ENCODE measurements around the gene GASK1A.
"Not testable (repeated sequence)": the region's sequence is repeated elsewhere in the genome, so short reads cannot be mapped to it uniquely, and the experiment has no call there.

Gene GASK1A

DNA sequence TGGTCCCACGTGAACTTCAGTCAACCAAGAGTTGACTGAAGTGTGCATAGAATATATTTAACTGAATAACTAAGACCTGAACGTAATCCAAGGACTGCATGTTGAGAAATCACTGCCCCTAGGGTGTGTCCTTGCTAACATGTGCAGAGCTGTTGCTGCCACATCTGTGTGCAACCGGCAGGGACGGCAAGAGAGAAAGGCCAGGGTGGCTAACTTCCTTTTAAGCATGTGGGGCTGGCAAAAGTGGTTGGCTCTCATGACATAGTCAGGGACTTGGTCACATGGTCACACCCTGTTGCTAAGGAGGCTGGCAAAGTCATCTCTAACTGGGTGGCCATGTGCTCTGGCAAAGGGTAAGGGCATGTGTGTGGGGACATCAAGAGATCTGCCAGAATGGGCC is 52.4 kb downstream of the GASK1A start:
- no peak for DNase-seq (ENCODE audit: low read depth in 2 of 2, low spot score in 1 of 2)

DNA sequence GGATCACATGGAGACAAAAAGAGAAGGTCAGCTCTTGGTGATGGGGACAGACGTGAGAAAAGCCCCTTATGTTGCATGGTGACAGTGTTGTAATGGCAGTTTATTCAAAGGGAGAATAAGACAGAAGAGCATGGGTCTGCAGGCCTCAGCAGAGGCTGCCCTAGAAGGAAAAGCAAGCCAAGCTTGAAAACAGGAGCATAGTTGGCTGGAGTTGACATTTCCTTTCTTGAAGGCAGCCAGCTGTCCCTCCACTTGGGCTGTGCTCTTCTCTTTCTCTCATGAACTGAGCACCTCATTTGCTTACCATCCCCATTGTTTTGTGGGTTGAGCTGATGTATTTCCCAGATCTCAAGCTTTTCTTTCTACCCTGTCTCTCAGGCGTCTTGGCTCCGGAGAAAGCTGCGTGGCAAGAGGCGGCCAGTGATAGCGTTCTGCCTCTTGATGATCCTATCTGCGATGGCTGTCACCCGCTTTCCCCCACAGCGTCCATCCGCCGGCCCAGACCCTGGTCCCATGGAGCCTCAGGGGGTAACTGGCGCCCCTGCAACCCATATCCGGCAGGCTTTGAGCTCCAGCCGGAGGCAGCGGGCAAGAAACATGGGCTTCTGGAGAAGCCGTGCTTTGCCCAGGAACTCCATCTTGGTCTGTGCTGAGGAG is 52.9 kb downstream of the GASK1A start:
- DNase-seq (ENCODE audit: low read depth in 2 of 2, low spot score in 1 of 2): no peak

DNA sequence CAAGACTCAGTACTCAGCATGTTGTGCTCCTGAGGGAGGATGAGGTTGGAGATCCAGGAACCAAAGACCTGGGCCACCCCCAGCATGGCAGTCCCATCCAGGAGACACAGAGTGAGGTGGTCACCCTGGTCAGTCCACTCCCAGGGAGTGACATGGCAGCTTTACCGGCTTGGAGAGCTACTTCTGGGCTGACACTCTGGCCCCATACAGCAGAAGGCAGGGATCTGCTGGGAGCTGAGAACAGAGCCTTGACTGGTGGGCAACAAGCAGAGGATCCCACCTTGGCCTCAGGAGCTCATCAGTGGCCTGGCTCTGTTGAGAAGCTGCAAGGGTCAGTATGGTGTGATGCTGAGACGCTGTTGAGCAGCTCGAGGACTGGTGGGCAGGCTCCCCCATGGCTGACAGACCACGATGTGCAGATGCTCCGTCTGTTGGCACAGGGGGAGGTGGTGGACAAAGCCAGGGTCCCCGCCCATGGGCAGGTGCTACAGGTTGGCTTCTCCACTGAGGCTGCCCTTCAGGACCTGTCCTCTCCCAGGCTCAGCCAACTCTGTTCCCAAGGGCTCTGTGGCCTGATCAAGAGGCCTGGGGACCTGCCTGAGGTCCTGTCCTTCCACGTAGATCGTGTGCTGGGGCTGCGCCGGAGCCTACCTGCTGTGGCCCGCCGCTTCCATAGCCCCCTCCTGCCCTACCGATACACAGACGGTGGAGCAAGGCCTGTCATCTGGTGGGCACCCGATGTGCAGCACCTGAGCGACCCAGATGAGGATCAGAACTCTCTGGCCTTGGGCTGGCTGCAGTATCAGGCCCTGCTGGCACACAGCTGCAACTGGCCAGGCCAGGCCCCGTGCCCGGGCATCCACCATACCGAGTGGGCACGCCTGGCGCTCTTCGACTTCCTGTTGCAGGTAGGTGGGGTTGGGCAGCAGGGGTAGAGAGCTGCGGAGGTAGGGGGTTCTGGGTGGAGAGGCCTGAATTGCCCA is 53.8 kb downstream of the GASK1A start:
- no peak for DNase-seq (ENCODE audit: low read depth in 2 of 2, low spot score in 1 of 2)

DNA sequence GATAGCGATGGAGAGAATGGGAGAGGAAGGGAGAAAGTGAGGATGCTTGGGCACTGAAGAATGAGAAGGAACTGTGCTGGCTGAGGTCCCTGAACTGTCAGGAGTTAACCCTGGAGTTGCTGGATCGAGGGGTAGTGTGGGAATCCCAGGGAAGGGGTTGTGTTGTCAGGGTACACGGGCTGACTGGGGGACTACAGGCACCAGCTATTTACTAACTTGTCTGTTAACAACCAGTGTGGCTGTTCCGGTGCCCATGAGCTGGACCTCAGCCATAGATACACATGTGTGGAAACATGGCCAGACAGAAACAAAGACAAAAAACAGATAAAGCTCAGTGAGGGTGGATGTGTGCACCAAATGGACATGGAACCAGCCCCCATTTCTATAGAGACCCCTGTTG is 55.1 kb downstream of the GASK1A start:
- no peak for DNase-seq (ENCODE audit: low read depth in 2 of 2, low spot score in 1 of 2)

DNA sequence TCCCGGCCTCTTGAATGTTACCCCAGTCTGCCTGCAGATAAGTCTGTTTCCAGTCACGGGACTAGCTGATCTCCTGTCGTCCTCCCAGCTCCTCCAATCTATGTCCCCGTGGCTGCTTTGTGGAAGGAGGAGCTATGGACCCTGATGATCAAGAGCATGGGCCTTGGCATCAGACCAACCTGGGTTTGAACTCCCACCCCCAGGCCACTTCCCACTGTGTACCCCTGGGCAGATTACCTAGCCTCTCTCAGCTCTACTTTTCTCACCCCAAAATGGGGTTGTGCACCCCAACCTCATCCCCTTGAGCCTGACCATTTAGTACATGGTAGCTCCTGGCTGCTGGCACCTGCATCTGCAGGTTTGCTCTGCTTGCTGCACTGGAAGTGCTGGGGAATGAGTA is 55.8 kb downstream of the GASK1A start:
- DNase-seq (ENCODE audit: low read depth in 2 of 2, low spot score in 1 of 2): no peak

DNA sequence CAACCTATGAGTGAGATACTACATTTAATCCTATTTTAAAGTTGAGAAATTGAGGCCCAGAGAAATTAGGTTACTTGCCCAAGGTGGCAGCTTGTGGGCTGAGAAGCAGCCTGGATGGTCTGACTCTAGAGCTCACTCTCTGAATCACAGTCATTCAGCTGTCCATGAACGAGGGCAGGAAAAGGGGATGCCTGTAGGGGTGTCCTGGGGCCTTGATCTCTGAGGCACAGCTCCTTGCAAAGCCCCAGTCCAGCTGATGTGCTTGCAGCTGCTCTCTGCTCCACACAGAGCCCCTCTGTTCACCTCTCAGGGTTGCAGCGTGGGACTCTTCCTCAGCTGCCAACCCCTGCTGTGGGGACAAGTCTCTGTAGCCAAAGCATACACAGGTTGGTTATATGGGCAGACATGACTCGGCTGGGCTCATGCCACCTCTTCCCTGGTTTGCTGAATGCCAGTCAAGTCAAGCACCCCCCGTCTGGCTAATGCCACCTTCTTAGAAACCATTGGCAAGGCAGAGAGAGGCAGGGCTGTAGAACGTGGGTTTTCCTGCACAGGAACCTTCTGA is 56.8 kb downstream of the GASK1A start:
- DNase-seq (ENCODE audit: low read depth in 2 of 2, low spot score in 1 of 2): no peak

DNA sequence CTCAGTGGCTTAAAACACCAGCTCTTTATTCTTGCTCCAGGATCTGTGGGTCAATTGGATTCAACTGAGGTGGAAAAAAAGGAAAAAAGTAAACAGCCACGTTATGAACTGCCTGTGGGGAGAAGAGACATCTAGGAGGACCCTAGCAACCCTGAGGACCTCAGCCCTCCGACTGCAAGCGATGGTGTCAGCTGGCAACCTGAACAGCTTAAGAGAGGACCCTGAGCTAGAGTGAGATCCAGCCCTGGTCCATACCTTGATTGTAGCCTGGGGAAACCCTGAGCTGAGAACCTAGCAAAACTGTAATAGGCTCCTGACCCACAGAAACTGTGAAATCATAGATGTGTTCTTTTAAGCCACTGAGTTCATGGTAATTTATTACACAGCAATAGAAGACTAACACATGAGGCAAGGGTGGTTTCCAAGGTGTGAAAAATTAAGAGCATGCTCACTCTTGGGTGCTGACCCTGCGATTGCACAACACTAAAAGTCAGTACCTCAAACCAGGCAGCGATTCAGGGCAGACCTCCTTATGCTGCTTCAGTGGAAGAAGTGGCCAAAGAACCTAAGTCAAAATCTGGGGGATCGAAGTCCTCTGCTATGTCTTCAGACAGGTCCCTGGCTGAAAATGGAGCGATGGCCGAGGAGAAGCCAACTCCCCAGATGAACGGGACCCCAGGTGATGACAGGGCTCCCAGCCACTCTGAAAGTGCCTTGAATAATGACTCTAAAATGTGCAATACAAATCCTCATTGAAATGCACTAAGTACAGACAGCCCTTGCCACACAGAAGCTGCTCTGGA is 57.7 kb downstream of the GASK1A start:
- no peak for DNase-seq (ENCODE audit: low read depth in 2 of 2, low spot score in 1 of 2)

DNA sequence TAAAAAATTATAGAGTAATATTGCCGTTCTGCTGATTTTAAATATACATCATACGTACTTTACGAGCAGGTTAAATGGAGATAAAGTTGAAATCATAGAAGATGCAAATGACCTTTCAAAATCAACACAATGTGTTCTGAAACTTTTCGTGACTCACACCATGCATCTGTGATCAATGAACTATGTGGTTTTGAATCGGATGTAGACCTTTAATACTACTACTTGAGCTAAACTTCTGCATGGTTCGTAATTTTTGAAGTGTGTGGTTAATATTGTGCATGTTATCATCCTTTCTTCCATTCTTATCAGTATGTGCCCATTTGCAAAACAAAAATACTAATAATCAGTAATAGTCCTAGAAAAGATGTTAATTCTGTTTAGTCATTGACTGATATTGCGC is 58.9 kb downstream of the GASK1A start:
- DNase-seq (ENCODE audit: low read depth in 2 of 2, low spot score in 1 of 2): no peak

DNA sequence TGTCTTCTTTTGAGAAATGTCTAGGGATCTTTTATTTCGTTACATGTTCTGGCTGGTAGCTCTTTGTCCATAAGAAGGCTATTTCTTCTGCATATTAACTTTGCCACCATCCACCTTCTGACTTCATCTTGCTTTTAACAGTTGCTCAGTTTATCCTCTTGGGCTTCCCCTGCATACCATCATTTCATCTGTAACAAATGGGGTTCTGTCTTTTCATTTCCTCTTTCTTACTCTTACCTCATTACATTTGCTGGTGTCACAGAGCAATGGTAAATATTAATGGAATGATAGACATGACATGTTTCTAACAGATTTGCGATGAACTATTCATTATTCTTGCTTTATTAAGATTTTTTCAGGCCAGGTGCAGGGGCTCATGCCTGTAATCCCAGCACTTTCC is 62.4 kb downstream of the GASK1A start:
- no peak for DNase-seq (ENCODE audit: low read depth in 2 of 2, low spot score in 1 of 2)

DNA sequence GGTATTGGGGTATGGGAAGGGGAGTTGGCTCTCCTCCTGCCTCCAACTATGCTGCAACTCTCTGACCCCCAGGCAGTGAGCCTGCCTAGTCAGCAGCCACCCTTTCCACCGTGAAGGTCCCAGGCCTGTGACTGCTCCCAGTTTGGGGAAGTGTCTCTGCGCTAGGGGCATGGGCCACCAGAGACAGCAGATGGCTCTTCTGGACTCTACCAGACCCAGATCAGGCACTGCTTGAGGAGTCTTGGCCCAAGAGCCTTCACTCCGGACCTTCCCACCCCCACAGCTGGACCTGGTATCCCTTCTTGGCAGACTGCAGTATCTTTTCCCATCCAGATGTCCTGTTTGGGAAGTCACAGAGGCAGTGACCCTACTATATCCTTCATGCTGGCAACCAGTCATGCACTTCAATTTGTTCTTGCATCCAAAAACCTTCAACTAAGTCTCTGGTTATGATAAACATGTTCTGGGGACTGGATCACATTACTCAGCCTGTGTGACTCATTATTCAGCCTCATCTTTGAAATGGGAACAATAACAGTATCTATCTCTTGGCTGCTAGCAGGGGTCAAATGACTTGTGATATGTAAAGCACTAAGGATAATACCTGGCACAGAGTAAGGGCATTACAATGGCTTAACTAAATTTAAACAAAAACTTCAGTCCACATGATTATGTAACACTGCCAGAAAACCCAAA is 64.1 kb downstream of the GASK1A start:
- DNase-seq (ENCODE audit: low read depth in 2 of 2, low spot score in 1 of 2): no peak

DNA sequence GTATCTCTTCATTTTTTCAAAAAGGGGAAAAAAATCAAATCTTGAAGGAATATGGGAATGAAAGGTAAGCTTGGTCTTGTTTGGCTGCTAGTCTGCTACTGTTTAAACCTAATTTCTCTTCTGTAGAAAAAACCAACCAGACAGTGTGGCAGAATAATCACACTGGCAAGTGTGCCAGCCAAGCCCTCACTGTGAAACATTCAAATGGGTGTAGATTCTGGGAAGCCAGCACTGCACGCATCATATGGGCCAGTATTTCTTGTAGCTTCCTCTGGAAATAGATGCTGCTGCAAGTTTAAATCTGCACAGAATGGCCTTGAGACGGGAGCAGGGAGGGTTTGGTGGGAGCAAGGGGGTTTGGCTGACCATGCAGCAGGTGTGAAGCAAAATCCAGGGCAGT is 64.7 kb downstream of the GASK1A start:
- DNase-seq (ENCODE audit: low read depth in 2 of 2, low spot score in 1 of 2): no peak

DNA sequence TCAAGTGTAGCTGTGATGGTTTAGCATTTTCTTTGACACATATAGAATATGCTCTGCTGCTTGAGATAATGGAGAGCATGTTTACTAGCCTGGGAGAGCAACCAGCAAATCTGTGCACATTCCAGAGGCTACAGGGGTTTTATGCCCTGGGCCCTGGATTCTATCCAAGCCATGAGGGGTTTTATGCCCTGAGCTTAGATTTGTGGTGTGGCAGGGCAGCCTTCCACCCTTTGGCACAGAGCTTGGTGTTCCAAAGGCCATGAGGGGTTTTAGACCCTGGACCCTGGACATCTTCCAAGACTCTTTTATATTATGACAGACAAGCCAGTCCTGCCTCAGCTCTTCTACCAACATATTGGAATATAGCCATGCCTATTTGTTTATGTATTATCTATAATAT is 66.0 kb downstream of the GASK1A start:
- not testable (repeated sequence) for DNase-seq (ENCODE audit: low read depth in 2 of 2, low spot score in 1 of 2)

DNA sequence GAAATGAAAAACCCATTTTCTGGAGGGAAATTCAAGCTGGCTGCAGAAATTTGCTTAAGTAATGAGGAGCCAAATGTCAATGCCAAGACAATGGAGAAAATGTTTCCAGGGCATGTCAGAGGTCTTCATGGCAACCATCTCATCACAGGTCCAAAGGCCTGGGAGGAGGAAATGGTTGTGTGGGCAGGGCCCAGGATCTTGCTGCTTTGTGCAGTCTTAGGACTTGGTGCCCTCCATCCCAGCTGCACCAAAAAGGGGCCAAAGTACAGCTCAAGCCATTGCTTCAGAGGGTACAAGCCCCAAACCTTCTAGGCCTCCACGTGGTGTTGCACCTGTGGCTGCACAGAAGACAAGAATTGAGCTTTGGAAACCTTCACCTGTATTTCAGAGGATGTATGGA is 67.5 kb downstream of the GASK1A start:
- DNase-seq (ENCODE audit: low read depth in 2 of 2, low spot score in 1 of 2): no peak

DNA sequence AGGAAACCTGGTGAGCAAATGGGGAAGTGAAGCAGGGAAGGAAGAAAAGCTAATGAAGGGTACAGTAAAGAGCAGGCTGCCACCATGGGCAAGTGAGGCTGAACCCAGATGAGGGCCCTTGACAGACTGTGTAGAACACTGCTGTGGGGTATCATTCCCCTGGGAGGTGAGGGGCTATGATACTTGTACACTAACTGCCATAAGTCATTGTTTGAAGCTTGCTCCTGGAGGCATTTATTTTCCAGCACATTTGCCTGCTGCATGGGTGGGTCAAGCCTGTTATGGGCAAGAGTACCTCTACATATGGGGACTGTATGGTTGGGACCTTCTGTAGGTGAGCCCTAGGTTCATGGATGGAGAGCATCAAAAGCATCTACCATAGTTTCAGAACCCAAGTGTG is 69.4 kb downstream of the GASK1A start:
- no peak for DNase-seq (ENCODE audit: low read depth in 2 of 2, low spot score in 1 of 2)

DNA sequence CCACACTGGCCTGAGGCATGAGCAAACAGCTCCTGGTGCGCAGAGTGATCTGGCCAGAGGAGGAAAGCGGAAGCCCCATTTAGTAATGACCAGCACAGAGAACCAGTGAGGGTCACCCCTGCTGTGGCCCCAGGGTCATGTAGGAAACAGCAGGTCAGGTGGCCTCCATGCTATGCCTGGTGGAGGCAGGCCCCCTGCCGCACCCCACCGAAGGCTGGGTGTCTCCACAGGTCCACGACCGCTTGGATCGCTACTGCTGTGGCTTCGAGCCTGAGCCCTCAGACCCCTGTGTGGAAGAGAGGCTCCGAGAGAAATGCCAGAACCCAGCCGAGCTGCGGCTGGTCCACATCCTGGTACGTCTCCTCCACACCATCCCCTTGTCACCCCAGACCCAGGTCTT is 74.2 kb downstream of the GASK1A start:
- no peak for DNase-seq (ENCODE audit: low read depth in 2 of 2, low spot score in 1 of 2)

DNA sequence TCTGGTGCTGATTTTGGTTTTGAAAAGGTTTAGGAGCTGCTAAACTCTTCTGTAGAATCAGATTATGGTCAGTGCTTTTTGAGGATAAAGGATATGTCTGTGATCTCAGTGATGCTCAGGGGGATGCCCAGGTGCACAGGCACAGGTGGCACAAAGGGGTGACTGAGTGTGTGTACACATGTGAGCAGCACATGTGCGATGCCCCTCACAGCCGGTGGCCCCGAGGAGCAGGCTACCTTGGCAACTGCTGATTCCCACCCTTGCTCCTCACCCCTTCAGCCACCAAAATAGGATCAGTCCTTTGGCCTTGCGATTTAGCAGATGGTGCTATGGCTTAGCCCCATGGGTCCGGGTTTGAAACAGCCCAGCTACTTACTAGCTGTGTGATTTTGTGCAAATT is 75.6 kb downstream of the GASK1A start:
- DNase-seq (ENCODE audit: low read depth in 2 of 2, low spot score in 1 of 2): no peak

DNA sequence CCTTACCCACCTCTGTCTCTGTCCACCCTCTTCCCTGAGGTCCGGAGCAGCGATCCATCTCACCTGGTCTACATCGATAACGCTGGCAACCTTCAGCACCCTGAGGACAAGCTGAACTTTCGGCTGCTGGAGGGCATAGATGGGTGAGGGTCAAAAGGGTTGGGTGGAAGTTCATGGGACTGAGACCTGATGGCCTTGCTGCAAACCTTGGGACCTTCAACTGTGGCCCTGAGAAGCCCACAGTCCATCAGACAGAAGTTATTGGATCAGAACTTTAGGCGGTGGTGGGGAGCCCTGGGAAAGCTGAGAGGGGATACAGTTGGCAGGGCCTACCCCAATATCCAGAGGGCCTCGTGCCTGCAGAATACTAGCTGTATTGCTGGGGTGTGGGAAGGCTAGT is 76.3 kb downstream of the GASK1A start:
- no peak for DNase-seq (ENCODE audit: low read depth in 2 of 2, low spot score in 1 of 2)

DNA sequence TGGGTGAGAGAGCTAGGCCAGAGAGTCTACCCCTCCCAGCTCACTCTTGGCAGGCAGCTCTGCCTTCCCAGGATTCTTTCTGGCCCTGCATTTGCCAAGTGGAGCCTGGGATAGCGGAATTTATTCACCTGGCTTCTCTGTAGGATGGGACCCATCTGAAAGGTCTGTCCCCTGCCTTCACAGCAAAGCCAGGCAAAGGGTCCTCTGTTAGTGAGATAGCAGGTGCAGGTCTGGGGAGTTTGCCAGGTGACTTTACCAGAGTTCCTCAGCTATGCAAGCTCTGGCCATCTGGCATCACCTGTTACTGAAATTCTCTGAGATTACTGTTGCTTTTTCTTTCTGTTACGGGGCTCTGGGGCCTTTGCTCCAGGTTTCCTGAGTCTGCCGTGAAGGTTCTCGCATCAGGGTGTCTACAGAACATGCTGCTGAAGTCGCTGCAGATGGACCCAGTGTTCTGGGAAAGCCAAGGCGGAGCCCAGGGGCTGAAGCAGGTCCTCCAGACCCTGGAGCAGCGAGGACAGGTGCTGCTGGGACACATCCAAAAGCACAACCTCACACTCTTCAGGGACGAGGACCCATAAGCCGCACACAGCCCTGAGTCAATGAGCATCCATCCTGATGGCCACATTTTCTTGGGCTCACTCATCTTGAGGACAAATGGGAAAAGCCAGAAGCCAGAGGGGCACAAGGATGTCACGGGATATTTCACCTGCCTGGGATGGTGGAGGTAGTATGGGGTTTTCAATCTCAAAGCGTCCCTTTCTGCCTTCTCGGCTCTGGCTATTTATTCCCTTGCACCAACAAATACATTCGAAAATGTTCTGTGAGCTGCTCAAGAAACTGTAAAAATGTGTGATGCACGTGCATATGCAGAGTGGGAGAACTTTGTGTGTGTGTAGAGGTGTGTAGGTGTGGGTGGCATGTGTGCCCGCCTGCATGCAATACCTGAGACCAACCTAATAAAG is 77.0 kb downstream of the GASK1A start:
- DNase-seq (ENCODE audit: low read depth in 2 of 2, low spot score in 1 of 2): no peak

DNA sequence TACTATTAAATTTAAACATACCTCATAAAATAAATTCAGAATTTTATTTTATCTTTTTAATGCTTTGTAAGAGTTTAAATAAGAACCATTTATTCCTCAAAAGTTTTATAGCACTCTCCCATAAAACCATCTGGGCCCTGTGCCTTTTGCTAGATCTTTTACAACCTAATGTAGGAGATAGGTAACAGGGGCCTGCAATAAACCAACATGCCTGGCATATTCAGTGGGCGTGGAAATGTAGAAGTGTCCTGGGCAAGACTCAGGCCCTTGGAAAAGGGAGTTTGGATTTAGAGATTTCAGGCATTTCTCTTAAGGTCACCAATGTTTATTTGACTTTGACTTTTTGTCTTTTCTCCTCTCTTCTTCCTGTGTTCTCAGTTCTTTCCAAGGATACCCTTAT is 80.3 kb downstream of the GASK1A start:
- DNase-seq (ENCODE audit: low read depth in 2 of 2, low spot score in 1 of 2): no peak

Data from stimulated activated CD8-positive, alpha-beta memory T cell treated with anti-CD3 and anti-CD28 coated beads, Interleukin-4, amount 100 ng/mL, for 4 hours (primary cell).